ENCODE results near the gene SLC50A1. TPM values are rescaled to one million over a fixed set of nuclear protein-coding genes. Genes with fewer than 3 reads are reported as not detected.

The SLC50A1 gene
- total RNA-seq, 1 donor, result 22.4 TPM

- H3K4me3 ChIP-seq (ENCODE audit: low read length), result no peak overlapping the region
- no peaks in the 10 kb centered on the region for H3K9me3 ChIP-seq (ENCODE audit: low read depth, low read length)
- H3K4me1 ChIP-seq (ENCODE audit: insufficient read depth, low read length), result peaks cover 28% of the 10 kb centered on the region
- no peaks in the 10 kb centered on the region for H3K27me3 ChIP-seq (ENCODE audit: insufficient read depth, low read length)
Observed at GRCh38 chr1:155188268-155188667, 52.6 kb downstream of the SLC50A1 start.

Other genes starting within 250 kb of the SLC50A1 start
- 2.1 TPM for gene PMVK, start 199.1 kb upstream of the SLC50A1 start, total RNA-seq
- gene PBXIP1, start 179.8 kb upstream of the SLC50A1 start, total RNA-seq, result 125 TPM
- gene PYGO2, start 174.1 kb upstream of the SLC50A1 start, total RNA-seq, result 13.4 TPM
- gene SHC1, start 165.1 kb upstream of the SLC50A1 start, total RNA-seq, result 22.2 TPM
- 5.9 TPM for gene CKS1B, start 161.2 kb upstream of the SLC50A1 start, total RNA-seq
- 11.3 TPM for gene FLAD1, start 152.5 kb upstream of the SLC50A1 start, total RNA-seq
- gene LENEP, start 142.3 kb upstream of the SLC50A1 start, total RNA-seq, result 0.63 TPM
- 39.6 TPM for gene ZBTB7B, start 133.1 kb upstream of the SLC50A1 start, total RNA-seq
- gene DCST2, start 102.1 kb upstream of the SLC50A1 start, total RNA-seq, result 0.10 TPM
- gene DCST1, start 102.0 kb upstream of the SLC50A1 start, total RNA-seq, result 0.21 TPM
- 25.1 TPM for gene ADAM15, start 84.5 kb upstream of the SLC50A1 start, total RNA-seq
- gene EFNA4, start 72.1 kb upstream of the SLC50A1 start, total RNA-seq, result 2.4 TPM
- gene EFNA3, start 57.0 kb upstream of the SLC50A1 start, total RNA-seq, result 0.21 TPM
- gene EFNA1, start 8.0 kb upstream of the SLC50A1 start, total RNA-seq, result 0.84 TPM
- gene DPM3, start 4.7 kb downstream of the SLC50A1 start, total RNA-seq, result 14.0 TPM
- gene KRTCAP2, start 37.5 kb downstream of the SLC50A1 start, total RNA-seq, result 62.0 TPM
- 0.52 TPM for gene TRIM46, start 38.0 kb downstream of the SLC50A1 start, total RNA-seq
- gene THBS3, start 72.0 kb downstream of the SLC50A1 start, total RNA-seq, result 8.0 TPM
- gene MTX1, start 72.8 kb downstream of the SLC50A1 start, total RNA-seq, result 16.1 TPM
- 2.1 TPM for gene ENTREP3, start 119.6 kb downstream of the SLC50A1 start, total RNA-seq
- 17.9 TPM for gene SCAMP3, start 126.5 kb downstream of the SLC50A1 start, total RNA-seq
- gene CLK2, start 137.7 kb downstream of the SLC50A1 start, total RNA-seq, result 18.2 TPM
- 0.21 TPM for gene HCN3, start 141.6 kb downstream of the SLC50A1 start, total RNA-seq
- not detected for gene PKLR, start 165.6 kb downstream of the SLC50A1 start, total RNA-seq
- 21.5 TPM for gene FDPS, start 173.0 kb downstream of the SLC50A1 start, total RNA-seq
- gene RUSC1, start 185.0 kb downstream of the SLC50A1 start, total RNA-seq, result 6.6 TPM

Measured in mononuclear cell (primary cell).